DND-41 (cell line): ENCODE data around the gene ORM1.

Experiments
- EZH2 ChIP-seq: IDR thresholded peaks from 3 replicates; pipeline ENCODE4 v1.6.1; 2012; ENCODE audit warnings: borderline replicate concordance, low read depth, mild to moderate bottlenecking, moderate library complexity, low read length, inconsistent platforms; ENCODE audit not compliant: severe bottlenecking
- TF ChIP-seq, protein P1 (sequence below): IDR thresholded peaks from 2 replicates; pipeline ENCODE4 v1.5.1; 2012; ENCODE audit warnings: borderline replicate concordance, low read length, moderate library complexity, mild to moderate bottlenecking; ENCODE audit not compliant: poor library complexity, severe bottlenecking; ENCODE audit errors: extremely low read depth

DNA sequence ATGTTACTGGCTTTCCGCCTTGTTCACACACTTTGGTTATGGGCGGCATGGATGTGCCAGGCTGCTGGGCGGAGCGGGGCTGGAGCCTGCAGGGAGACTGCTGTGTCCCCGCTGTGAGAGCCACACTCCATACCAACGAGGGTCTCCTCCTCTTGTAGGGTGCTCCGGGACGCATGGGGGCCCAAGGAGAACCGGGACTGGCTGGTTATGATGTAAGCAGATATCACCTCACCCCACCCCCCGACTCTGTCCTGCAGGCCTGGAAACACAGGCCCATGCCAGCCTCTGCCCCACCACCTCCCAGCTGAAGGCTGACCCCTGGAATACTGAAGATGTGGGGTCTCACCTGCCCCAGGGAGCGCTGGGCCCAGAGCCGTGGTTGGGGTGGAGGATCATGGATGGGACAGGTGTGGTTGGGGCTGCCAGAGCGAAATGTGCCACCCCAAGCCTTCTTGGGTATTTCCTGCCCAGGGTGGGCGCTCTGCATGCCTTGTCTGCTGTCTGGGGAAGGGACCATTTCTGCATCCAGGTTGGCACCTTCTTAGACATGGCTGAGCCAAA, 39.3 kb upstream of the ORM1 start:
- TF ChIP-seq EZH2: no peak
- TF ChIP-seq, protein P1, sequence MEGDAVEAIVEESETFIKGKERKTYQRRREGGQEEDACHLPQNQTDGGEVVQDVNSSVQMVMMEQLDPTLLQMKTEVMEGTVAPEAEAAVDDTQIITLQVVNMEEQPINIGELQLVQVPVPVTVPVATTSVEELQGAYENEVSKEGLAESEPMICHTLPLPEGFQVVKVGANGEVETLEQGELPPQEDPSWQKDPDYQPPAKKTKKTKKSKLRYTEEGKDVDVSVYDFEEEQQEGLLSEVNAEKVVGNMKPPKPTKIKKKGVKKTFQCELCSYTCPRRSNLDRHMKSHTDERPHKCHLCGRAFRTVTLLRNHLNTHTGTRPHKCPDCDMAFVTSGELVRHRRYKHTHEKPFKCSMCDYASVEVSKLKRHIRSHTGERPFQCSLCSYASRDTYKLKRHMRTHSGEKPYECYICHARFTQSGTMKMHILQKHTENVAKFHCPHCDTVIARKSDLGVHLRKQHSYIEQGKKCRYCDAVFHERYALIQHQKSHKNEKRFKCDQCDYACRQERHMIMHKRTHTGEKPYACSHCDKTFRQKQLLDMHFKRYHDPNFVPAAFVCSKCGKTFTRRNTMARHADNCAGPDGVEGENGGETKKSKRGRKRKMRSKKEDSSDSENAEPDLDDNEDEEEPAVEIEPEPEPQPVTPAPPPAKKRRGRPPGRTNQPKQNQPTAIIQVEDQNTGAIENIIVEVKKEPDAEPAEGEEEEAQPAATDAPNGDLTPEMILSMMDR: no peak
